Testis (tissue), 2 donors: ENCODE data around the gene FUT4.

Experiments used
- POLR2A ChIP-seq: fragments of 450-650 bp; IDR thresholded peaks from one replicate; pipeline ENCODE4 v1.6.1; 2017; ENCODE audit warnings: antibody characterized with exemption, mild to moderate bottlenecking, moderate library complexity
- TF ChIP-seq, protein P1 (sequence below), 3 experiments: fragments of 450-650 bp in 2 of 3; fragments of 200-600 bp in 1 of 3; sonication (generic) in 1 of 3; IDR thresholded peaks; one replicate each; pipeline ENCODE4 v1.5.1; 2016 to 2019; ENCODE audit warnings: antibody characterized with exemption in 3 of 3, mild to moderate bottlenecking in 2 of 3, moderate library complexity in 1 of 3

DNA sequence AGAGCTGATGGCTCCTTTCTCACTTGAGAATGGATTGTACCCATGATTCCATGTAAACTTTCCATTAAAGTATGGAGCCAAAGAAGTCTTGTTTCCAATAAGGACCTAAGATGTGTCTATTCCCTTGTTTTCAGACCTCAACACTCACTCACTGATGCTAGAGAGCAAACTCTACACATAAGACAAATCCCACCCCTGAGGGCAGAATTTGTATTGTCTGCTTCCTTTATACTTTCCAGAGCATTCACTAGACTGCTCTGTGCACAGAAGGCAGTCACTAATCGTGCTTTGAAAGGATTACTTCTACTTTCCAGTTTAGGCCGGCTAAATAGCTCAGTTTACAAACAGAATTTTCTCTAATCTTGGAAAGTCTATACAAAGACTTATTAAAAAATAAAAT, 43.5 kb upstream of the FUT4 start:
- TF ChIP-seq, protein P1, sequence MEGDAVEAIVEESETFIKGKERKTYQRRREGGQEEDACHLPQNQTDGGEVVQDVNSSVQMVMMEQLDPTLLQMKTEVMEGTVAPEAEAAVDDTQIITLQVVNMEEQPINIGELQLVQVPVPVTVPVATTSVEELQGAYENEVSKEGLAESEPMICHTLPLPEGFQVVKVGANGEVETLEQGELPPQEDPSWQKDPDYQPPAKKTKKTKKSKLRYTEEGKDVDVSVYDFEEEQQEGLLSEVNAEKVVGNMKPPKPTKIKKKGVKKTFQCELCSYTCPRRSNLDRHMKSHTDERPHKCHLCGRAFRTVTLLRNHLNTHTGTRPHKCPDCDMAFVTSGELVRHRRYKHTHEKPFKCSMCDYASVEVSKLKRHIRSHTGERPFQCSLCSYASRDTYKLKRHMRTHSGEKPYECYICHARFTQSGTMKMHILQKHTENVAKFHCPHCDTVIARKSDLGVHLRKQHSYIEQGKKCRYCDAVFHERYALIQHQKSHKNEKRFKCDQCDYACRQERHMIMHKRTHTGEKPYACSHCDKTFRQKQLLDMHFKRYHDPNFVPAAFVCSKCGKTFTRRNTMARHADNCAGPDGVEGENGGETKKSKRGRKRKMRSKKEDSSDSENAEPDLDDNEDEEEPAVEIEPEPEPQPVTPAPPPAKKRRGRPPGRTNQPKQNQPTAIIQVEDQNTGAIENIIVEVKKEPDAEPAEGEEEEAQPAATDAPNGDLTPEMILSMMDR (IDR thresholded peaks at IDR 0.05), result no peak
- TF ChIP-seq POLR2A, result no peak
